Suprapubic skin (tissue), 3 donors: ENCODE data around the gene CHRDL2.

Source experiments
- POLR2A ChIP-seq, 2 donors: fragments of 450-650 bp; IDR thresholded peaks; one replicate each; pipeline ENCODE4 v1.6.1; 2017; ENCODE audit warnings: antibody characterized with exemption in 2 of 2, mild to moderate bottlenecking in 2 of 2, moderate library complexity in 2 of 2
- TF ChIP-seq, protein P1 (sequence below), 2 donors: fragments of 200-600 bp in 1 of 2; fragments of 450-650 bp in 1 of 2; sonication (generic) in 1 of 2; IDR thresholded peaks; one replicate each; pipeline ENCODE4 v1.5.1; 2016 to 2019; ENCODE audit warnings: antibody characterized with exemption in 2 of 2, mild to moderate bottlenecking in 1 of 2, moderate library complexity in 1 of 2

DNA sequence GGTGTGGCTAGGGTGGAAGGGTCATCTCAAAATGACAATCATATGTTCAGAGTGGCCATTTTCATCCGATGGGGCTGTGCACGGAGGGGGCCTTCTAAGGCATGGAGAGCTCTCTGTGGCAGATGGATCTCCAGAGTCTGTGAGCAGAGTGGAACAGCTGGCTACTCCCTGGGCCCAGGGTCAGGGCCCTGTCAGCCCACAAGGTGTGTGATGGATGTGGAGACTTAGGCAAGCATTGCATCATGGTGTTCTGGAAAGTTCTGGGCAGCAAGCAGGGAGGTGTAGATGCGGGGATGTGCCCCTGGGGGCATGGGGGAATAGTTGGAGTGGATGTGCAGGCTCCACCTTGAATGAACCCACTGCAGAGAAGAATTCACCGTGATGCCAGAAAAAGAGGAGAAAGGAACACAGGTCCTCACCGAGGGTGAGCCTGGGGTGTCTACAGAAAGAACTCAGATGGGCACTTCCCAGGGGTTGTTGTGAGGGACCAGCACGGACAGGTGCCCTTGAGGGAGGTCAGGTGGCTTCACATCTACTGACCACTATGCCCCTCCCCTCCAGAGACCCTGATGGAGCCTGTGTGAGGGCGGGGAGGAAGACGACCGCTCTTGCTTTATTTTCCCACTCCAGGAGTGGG is 51.1 kb downstream of the CHRDL2 start:
- TF ChIP-seq, protein P1, sequence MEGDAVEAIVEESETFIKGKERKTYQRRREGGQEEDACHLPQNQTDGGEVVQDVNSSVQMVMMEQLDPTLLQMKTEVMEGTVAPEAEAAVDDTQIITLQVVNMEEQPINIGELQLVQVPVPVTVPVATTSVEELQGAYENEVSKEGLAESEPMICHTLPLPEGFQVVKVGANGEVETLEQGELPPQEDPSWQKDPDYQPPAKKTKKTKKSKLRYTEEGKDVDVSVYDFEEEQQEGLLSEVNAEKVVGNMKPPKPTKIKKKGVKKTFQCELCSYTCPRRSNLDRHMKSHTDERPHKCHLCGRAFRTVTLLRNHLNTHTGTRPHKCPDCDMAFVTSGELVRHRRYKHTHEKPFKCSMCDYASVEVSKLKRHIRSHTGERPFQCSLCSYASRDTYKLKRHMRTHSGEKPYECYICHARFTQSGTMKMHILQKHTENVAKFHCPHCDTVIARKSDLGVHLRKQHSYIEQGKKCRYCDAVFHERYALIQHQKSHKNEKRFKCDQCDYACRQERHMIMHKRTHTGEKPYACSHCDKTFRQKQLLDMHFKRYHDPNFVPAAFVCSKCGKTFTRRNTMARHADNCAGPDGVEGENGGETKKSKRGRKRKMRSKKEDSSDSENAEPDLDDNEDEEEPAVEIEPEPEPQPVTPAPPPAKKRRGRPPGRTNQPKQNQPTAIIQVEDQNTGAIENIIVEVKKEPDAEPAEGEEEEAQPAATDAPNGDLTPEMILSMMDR (IDR thresholded peaks at IDR 0.05), result no peak
- no peak for TF ChIP-seq POLR2A (IDR thresholded peaks at IDR 0.05)
